C1 segment of cervical spinal cord (tissue), 14 donors: ENCODE data around the gene CYB5R3.
A peak's percentile ranks its signal among the peaks of the same experiment; 100 is the strongest.
"Not testable (repeated sequence)": the region's sequence is repeated elsewhere in the genome, so short reads cannot be mapped to it uniquely, and the experiment has no call there.

Experiments
- DNase-seq, 14 donors: peaks; one replicate each; lab custom pipeline; 2025; lab: John Stamatoyannopoulos, UW

Gene CYB5R3

DNA sequence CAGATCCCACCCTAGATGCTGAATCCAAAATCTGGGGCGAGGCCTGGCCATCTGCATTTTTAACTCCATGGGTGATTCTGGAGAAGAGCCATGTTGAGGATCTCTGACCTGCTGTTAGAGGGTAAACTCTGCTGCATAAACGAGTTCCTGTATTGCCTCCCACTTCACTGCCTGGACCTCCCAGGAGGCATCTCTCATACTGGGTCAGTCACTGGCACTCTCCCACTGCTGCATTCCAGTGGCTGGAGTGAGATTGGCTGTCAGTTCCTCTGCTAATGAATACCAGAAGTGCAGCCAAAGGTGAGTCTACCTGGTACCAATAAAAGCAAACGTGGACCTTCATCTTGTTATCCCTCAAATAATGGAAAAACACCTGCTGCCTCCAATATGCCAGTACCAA, 44.8 kb downstream of the CYB5R3 start:
- no peak for DNase-seq

DNA sequence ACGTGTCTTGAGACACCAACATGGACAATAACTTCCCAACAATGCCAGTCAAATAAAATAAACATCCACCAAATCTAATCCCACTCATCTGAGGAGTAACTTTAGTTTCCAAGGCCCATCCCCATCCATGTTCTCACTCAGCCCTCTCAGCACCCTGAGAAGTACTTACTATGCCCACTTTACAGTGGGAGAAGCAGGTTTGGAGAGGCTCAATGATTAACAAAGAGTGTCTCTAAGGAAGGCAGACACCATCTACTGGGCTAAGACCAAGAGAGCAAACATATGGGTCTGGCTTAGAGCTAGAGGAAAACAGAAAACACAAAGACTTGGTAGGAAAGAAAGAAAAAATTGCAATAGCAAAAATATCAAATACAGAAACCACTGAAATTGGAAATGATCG, 45.8 kb downstream of the CYB5R3 start:
- DNase-seq, result no peak

DNA sequence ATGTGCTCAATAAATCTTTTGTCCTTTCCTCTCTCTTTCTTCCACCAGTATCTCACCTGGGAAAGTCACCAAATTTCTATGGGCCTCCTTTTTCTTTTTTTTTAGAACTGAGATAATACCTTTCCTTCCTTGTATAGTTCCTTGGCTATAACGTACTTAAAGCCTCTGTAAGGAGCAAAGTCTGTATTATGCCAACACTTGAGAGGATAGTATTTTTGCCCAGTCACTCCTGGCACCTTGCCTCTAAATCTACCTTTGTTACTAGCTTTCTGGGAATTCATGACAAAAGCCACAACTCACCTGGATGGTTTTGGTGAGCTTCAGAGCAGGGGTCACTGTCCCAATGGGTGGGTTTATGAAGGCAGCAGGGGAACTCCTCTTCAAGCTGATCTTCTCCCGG, 46.7 kb downstream of the CYB5R3 start:
- no peak for DNase-seq

DNA sequence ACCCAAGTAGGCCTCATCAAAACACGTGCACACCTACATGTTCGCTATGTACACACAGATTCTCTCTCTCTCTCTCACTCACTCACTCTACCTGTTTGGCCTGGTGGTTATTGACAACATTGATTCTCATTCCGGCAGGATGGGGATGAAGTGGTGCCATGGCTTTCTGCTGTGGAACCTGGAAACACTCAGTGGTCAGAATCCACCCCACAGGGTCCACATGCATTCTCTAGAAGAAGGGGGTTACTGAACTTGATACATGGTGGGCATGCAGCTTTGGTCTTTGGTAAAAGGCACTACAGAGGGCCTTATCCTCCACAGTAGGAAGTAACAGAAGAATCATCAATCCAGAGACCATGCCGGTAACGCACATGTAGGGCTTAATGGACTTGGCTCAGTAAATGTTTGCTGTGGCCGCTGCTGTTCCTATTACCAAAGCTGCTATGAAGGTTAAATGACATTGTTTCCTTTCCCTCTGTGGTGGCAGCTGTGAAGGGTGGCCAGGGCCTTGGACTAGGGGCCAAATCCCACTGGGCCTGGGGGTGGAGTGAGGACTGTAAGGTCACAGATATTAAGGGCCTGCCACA, 47.2 kb downstream of the CYB5R3 start:
- no peak for DNase-seq

DNA sequence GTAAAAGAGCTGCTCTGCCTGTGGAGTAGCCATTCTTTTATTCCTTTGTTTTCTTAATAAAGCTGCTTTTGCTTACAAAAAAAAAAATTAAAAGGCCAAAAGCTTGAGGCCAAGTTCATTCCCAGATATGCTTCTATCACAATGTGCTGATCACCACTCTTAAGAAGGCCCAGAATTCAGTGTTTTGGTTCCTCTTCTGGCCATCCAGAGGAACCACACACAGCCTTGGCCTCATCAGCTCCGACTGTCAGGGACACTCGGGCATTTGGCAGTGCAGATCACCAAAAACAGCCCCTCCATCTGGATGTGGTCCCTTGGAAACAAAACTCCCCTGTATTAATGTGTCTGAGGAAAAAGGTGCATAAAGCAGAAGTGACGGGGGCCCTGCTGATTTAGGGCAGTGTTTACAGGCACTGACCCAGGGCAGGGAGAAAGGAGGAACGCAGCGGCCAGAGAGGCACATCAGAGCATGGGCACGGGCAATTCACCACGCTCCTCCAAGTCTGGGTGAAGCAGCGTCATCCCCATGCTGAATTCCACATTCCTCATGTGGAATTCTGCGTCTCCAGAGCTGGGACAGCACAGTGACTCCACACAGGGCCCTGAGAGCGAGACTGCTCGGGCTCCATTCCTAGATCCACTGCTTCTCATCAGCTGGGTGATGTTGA, 52.2 kb downstream of the CYB5R3 start:
- no peak for DNase-seq

DNA sequence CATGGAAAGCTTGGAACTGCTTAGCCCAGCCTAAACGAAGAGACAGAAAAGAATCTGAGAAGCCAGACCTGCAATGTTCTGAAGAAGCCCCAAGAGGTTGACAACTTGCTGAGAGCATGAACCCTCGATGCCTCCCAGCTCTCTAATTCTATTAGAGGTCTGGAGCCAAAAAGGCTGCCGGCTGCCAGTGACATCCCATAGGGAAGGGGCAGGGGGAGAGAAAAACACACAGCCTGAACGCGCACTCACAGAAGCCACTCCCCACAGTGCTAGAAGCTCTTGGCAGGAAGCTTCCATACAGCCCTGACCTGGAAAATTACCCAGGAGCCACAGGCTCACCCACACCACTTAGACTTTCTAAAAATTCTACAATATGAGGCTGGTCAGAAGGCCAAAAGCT, 52.9 kb downstream of the CYB5R3 start:
- peak in 1 of 14 donors; percentile 38 for DNase-seq

DNA sequence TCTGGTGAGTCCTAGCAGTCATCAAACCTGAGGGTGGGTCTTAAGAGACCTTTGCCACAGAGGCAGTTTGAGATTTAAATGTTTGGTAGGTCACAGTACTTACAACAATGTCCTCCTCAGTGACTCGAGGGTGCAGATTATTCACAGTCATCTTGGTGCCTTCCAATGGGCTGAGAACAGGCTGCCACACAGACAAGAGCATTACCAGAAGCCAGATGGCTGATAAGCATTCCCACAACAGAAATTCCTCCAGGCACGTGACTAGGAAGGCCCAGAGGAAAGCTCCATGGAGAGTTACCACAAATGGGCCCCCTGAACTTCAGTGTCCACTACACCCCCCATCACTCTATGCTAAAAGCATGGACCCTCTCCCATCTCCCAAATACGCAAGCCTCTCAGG, 53.8 kb downstream of the CYB5R3 start:
- DNase-seq, result no peak

DNA sequence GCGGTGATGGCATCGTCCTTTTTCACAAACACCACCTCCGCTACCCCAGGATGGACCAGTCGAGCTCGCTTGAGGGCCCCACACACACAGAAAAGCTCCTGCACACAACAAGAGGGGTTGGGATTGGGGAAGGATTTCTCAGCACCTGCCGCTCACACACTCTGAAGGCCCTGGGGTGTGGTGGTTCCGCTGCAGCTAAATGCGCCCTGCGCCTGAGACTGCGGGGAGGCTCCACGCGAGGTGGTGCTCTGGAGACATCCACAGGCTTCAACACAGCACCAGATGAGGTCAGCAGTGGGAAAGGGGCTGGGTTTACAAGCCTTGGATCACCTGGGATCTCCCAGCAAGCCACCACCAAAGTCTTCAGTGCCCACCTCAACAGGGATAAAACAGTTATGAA, 57.2 kb downstream of the CYB5R3 start:
- no peak for DNase-seq

DNA sequence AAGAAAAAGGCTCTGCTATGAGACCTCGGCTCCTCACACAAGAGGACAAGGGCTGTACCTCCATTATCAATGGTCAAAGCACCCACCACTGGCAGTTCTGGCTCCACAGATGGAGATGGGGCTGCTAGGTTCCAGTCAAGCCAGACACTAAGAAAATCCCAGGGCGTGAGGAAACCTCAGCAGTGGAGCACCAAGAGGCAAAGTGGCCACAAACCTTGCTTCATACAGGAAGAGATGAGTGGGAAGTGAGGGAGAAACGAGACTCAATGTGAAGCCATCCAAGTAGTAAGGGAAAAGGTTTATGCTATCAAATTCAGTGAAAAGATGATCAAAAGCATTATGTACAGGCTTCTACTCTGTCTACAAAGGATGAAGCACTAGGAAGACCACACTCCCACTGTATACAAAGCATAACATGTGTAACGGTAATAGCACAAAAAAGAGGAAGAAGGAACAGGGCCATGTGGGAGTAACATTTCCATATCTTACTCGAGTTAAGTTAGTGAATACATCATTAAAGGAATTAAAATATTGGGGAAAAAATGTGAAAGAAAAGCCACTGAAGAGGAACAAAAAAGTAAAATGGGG, 61.5 kb downstream of the CYB5R3 start:
- DNase-seq, result no peak

DNA sequence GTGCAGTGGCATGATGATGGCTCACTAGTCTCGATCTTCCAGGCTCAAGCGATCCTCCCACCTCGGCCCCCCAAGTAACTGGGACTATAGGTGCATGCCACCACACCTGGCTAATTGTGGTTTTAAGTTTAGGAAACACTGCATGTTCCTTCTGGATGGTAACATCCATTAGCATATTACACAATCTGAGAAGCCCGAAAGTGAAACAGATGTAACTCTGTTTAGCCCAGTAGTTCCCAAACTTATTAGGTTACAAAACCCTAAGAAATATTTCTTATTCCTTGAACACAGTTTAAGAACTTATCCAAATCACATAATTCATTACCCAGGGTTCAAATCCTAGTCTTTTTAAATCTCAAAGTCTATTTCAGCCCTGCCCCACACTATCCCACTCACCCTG, 62.8 kb downstream of the CYB5R3 start:
- no peak for DNase-seq

DNA sequence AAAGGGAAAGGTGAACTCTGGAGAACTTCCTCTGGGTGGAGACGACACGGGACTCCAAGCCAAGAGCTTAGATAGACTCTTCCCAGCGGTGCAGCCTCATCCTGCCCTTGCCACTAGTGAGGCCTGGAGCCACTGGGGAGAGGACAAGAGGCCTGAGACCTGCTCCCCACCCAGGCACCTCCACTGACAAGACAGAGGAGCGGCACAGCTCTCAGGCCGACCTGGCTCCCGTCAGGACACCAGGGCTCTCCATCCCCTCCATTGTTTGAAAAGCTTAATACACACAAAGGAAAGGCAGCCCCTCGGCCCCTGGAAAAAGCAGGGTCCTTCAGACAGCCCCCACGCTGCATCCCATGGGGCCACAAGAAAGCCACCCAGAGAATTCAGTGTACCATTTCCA, 64.1 kb downstream of the CYB5R3 start:
- DNase-seq, result no peak

DNA sequence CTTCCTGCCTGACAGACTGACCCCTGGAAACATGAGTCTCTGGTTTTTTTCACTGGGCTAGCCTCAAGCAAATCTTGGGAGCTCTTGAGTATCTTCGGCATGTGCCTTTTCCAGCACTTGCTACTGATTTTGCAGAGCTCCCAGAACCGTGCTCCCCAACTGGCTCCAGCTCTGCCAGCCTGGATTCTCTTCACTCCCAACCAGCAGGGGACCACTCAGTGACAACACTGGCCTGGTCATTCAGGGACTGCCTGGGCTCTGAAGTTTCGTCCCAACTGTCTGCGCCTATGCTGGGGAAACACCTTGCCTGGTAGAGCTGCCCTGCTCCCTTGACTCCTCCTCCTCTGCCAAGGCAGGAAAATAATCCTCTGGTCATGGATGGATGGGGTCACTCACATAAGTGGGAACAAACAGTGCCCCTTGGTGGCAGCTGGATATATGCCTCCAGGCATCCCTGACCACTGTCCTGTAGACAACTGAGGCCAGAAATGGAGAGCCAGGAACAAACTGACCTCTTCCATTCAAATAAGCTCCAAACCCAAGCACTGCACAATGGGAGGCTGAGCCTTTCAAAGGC, 64.7 kb downstream of the CYB5R3 start:
- DNase-seq, result no peak

DNA sequence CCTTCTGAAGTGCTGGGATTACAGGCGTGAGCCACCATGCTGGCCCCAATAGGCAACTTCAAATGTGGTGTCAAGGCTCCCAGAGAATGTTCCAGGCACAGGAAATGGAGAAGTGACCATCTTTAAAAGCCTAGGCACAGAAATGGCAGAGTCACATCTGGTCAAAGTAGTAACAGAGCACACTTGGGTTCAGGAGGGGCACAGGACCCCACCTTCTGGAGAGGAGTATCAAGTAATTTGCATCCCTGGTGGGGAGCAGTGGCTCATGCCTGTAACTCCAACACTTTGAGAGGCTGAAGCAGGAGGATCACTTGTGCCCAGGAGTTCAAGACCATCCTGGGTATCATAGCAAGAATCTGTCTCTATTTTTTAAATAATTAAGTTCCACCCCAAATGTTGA, 66.2 kb downstream of the CYB5R3 start:
- DNase-seq, result no peak

DNA sequence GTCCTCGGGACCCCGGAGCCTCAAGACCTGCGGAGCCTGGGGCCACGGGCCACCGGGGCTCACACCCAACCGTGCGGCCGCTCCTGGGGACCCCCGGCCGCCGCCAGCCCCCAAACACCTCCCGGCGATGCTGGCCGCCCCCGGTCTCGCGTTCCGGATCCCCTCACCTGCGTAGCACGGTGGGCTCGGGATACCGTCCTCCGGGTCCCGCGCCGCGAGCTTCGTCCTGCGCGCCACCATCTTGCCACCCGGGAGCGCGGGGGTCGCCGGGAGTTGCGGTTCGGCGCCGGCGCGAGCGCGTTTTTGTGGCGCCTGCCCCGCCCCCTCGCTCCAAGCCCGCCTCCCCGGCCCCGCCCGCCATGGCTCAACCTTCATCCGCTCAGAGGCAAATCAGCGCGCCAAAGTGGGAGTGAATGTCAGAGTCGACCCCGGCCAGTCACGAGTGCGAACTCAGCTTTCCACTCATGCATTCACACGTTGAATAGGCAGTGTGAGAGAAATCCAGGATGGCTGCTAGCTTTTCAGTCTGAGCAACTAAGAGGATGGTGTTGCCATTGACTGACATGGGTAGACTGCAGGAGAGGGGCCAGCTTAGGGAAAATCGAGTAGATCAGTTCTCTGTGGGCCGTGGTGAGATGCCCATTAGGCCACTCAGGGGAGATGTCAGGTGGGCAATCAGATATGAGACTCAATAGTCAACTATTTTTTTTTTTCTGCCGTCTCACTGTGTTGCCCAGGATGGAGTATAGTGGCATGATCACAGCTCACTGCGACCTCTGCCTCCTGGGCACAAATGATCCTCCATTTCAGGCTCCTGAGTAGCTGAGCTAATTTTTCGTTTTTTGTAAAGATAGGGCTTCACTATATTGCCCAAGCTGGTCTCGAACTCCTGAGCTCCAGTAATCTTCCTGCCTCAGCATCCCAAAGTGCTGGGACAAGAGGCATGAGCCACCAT, 67.2 kb downstream of the CYB5R3 start:
- DNase-seq, result peak in 13 of 14 donors; percentile 16 to 71 (median 56)

DNA sequence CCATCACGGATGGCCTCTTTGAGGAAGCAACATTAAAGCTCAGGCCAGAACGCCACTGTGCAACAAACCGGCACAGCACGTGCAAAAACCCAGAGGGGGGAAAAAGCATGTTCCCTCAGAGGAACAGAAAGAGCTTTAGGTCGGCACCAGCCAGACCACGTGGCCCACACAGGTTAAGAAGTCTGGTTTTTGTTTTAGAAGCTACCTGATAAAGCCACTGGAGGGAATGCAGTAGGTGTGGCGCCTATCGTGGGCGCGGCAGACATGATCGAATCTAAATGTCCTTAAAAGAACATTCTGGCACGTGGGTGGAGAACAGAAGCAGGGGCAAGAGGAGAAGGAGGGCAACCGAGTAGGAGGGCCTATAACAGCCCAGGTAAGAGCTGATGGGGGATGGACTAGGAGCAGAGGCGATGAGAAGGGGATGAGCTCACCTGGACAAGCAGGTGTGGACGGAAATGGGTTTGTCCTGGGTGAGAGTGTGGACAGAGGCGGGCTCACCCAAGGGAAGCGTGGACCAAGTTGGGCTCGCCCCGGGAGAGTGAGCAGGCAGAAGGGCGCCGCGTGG, 67.9 kb downstream of the CYB5R3 start:
- not testable (repeated sequence) for DNase-seq

DNA sequence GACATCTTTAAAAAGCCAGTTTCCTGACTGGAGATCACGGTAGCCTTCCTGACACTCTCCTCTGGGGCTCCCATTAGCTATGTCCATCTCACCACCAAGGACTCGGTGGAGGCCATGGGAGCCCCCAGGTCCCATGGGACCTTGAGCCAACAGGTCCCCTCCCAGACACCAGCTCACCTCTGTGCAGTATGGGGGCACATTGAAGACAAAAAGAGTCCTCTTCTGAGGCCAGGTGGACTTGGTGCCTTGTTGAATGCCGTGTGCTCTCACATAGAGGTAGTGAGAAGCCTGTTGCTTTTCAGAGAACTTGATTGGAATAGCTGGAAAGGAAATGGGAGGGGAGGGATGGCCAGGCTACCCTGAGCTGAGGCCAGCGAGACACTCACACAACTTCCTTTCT, 69.2 kb downstream of the CYB5R3 start:
- not testable (repeated sequence) for DNase-seq

DNA sequence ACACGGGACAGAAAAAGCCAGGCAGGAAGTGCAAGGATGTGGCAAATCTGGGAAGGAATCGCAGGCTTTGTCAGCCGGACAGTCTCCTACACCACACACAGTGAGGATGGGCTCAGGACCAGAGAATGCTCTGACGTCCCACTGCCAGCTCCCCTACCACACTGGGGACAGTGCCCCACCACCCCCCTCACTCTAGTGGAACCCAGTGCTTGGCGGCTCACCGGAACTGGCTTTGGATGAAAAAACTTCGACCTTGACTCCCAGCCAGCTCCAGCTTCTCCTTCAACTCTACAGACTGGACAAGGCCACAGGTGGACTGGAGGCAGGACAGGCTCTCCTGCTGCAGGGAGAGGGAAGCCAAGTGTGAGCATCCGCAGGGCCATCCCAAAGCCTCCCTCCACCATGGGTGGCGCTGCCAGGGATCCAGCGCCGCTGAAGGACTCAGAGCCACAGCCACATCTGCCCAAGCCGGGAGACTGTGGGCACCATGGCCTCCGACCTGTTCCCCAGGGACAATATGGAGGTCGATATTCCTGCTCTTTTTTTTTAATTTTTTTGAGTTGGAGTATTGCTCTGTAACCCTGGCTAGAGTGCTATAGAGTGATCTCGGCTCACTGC, 71.5 kb downstream of the CYB5R3 start:
- DNase-seq, result no peak

DNA sequence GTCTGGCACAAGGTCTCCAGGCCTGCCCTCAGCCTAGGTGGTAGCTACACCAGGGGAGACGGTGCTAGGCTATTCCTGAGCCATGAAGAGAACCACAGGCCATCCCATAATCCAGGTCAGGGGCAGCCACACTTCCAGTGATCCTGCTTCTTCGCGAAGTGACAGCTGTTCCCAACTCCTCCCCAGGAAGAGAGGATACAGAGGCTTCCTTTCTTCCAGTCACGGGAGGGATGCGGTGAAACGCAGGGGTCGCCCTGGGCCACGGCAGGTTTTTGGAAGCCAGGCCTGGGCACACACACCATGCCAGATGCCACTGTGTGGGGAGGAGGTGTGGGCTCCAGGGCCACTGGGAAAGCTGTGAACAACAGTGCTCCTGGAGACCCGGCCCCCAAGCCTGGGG, 72.1 kb downstream of the CYB5R3 start:
- not testable (repeated sequence) for DNase-seq

DNA sequence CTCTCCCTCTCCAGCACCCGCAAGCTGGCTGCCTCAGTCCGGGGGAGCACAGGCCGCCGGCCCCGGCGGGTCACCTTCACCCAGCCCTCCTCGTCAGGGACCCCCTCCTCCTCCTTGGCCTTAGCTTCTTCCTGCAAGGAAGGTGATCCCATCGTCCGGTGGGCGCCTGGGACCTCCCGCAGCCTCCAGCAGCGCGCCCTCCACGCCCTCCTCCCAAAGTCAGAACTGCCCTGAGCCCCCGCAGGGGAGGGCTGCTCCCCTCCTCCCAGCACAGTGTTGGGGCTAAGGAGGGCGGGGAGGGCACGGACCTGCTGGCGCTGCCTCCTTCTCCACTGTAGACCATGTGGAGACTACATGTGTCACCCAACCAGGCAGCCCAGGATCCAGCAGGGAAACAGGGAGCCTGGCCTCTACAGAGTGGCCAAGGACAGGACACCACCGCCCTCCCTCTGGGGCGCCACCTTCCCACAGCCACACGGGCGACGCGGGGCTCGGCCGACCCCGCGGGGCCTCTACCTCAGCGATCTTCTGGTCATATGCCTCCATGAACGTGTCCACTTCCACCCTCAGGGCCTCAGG, 73.1 kb downstream of the CYB5R3 start:
- not testable (repeated sequence) for DNase-seq

DNA sequence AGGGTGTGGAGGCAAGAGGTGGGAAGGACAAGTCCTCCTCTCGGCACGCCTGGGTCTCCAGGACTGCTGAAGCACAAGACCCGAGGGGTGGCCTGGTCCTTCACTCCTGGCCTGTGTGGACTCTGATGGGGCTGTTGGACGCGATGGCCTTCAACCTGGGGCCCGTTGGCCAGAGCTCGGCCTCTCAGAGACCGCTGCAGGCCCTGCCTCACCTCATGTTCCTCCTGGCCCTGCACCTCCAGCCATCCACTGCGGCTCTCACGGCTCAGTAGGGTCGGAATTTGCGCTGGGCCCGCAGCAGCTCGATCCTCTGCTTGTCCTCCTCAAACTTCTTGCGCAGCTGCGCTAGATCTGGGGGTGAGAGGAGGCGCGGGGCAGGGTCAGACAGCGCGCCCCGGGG, 74.7 kb downstream of the CYB5R3 start:
- not testable (repeated sequence) for DNase-seq

DNA sequence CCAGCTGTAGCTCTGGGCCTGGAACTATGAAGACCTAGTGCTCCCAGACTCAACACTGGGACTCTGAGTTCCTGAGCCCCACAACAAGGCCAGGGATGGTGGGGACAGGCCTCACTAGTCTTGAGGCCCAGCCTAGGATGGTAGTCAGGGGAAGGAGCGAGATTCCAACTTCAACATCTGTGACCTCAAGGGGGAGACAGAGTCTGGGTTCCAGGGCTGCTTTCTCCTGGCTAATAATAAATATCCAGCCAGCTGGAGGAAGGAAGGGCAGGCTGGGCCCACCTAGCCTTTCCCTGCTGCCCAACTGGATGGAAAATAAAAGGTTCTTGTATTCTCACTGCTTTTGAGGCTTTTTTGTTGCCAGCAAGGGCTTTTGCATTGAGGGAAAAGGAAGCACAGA, 75.1 kb downstream of the CYB5R3 start:
- not testable (repeated sequence) for DNase-seq
